Adrenal gland (tissue), 12 donors: ENCODE measurements around the gene THSD7B. TPM values are rescaled to one million over a fixed set of nuclear protein-coding genes. Genes with fewer than 3 reads are reported as not detected.

ENCODE experiments used
- DNase-seq, 7 donors: peaks; one replicate each; pipeline ENCODE4 v3.0.0-alpha.2; 2019 to 2020
- H3K27ac ChIP-seq, 5 donors: fragments of 200-600 bp; sonication (generic) in 4 of 5; 1 replicate in 3 of 5; 2 replicates in 2 of 5; pipeline versions ENCODE4 v1.5.1 to v1.8.0; 2016 to 2020; ENCODE audit warnings: mild to moderate bottlenecking in 1 of 5
- H3K27me3 ChIP-seq: fragments of 200-600 bp; 2 replicates; pipeline ENCODE4 v1.8.0; 2021
- H3K36me3 ChIP-seq, 2 donors: fragments of 200-600 bp; replicated peaks in 1 of 2; 1 replicate in 1 of 2; 2 replicates in 1 of 2; pipeline versions ENCODE4 v1.5.1 to v1.8.0; 2018 to 2022
- H3K4me1 ChIP-seq, 2 donors: fragments of 200-600 bp; replicated peaks in 1 of 2; 1 replicate in 1 of 2; 2 replicates in 1 of 2; pipeline versions ENCODE4 v1.5.1 to v1.8.0; 2018 to 2021
- H3K4me3 ChIP-seq, 4 donors: fragments of 200-600 bp; sonication (generic) in 3 of 4; one replicate each; pipeline ENCODE4 v1.5.1; 2016 to 2018
- H3K9me3 ChIP-seq, 3 donors: fragments of 200-600 bp; sonication (generic) in 1 of 3; replicated peaks in 1 of 3; 1 replicate in 2 of 3; 2 replicates in 1 of 3; pipeline versions ENCODE4 v1.5.1 to v1.8.0; 2016 to 2021
- CTCF ChIP-seq, 6 experiments: fragments of 450-650 bp in 4 of 6; fragments of 200-600 bp in 2 of 6; sonication (generic) in 1 of 6; IDR thresholded peaks; 1 replicate in 5 of 6; 2 replicates in 1 of 6; pipeline versions ENCODE4 v1.5.1 to v1.8.0; 2016 to 2021; ENCODE audit warnings: antibody characterized with exemption in 6 of 6, mild to moderate bottlenecking in 2 of 6, moderate library complexity in 1 of 6
- POLR2A ChIP-seq, 2 donors: fragments of 450-650 bp; IDR thresholded peaks; one replicate each; pipeline ENCODE4 v1.6.1; 2017; ENCODE audit warnings: antibody characterized with exemption in 2 of 2, mild to moderate bottlenecking in 2 of 2, moderate library complexity in 1 of 2
- WGBS, 4 donors: extraction: QIAGEN DNeasy Blood & Tissue Kit in 2 of 4; methylation state at CpG; one replicate each; pipeline versions ENCODE4 v1.1.5 to v1.1.7; 2013 to 2017; 5-methylcytosine and 5-hydroxymethylcytosine counted together
- intact Hi-C, 2 donors: fragments of 100-400 bp; cut with DNase I; formaldehyde crosslinking; loops; one replicate each; pipeline versions ENCODE4 v1.14.1 to v1.15.0; 2022 to 2023
- polyA plus RNA-seq, 3 donors: library from polyadenylated mRNA; stranded (reverse); fragments of 200-250 nt in 2 of 3; fragments of 350-450 nt in 1 of 3; fragmentation: Illumina TruSeq in 1 of 3; extraction: RNeasy Lipid Tissue Mini Kit (QIAGEN cat#74804) in 1 of 3; gene quantifications; one replicate each; pipeline ENCODE4 v1.2.3, GENCODE V29; 2013 to 2014
- total RNA-seq, 9 donors: library from RNA; depleted of rRNA in 4 of 9; stranded (reverse); fragments of >200 nt in 4 of 9; fragments of 120-200 nt in 1 of 9; fragmentation: NEBNext Ultra II Directional in 1 of 9; extraction: Animal tissue kit (Norgen Biotek cat#: 25700) in 1 of 9; gene quantifications; one replicate each; pipeline versions ENCODE4 v1.1.0 to v1.2.4, GENCODE V29; 2013 to 2023
- donor health status: healthy with polysubstance abuse.
- donor health status: Bipolar disorder and iron deficiency.
- donor health status: DM: yes; HTN: yes; CAD: no.
- donor health status: DM: no; HTN: no; CAD: no.
- donor health status: DM: no; HTN: no; CAD: no.
- donor health status: DM: yes; HTN: yes; CAD: no.

The THSD7B gene
- total and polyA plus RNA-seq, 12 donors, result under 0.01 to 0.44 (median 0.12) TPM; not detected in 4

- Histone ChIP-seq H3K36me3 (no peaks in the 10 kb centered on the region), H3K27me3 (no peaks in the 10 kb centered on the region), H3K4me1 (no peaks in the 10 kb centered on the region), H3K9me3 (no peaks in the 10 kb centered on the region), H3K4me3 (no peak overlapping the region), H3K27ac (no peak overlapping the region)
- 53 to 83% (median 69%) methylated on average over 3 of the region's 3 CpGs for WGBS, 4 donors
- no peak for TF ChIP-seq CTCF (IDR thresholded peaks at IDR 0.05)
- no peak for TF ChIP-seq POLR2A (IDR thresholded peaks at IDR 0.05)
- DNase-seq, result no peak
- intact Hi-C loops, result no loop called here
Measured at GRCh38 chr2:137182071-137182470, 416.7 kb downstream of the THSD7B start.

- intact Hi-C loops, result no loop called here
- Histone ChIP-seq H3K4me3 (no peak overlapping the region), H3K27ac (no peak overlapping the region), H3K27me3 (no peaks in the 10 kb centered on the region), H3K9me3 (no peaks in the 10 kb centered on the region), H3K4me1 (no peaks in the 10 kb centered on the region), H3K36me3 (no peaks in the 10 kb centered on the region)
- WGBS, 4 donors, result 84 to 90% (median 86%) methylated on average over 3 of the region's 3 CpGs
- DNase-seq, result no peak
- TF ChIP-seq CTCF (IDR thresholded peaks at IDR 0.05) (no peak), POLR2A (IDR thresholded peaks at IDR 0.05) (no peak)
Measured at GRCh38 chr2:137183206-137183898, 418.0 kb downstream of the THSD7B start.

- TF ChIP-seq POLR2A (IDR thresholded peaks at IDR 0.05), result no peak
- no peaks in the 10 kb centered on the region for H3K9me3 ChIP-seq
- intact Hi-C loops, result no loop called here
- no peaks in the 10 kb centered on the region for H3K27me3 ChIP-seq
- no peaks in the 10 kb centered on the region for H3K36me3 ChIP-seq
- no peaks in the 10 kb centered on the region for H3K4me1 ChIP-seq
- no peak overlapping the region for H3K4me3 ChIP-seq
- 84 to 95% (median 92%) methylated on average over 3 of the region's 3 CpGs for WGBS, 4 donors
- no peak for DNase-seq
- H3K27ac ChIP-seq, result no peak overlapping the region
Measured at GRCh38 chr2:137185378-137186078, 420.2 kb downstream of the THSD7B start.

GRCh38 chr2:137187216-137187615 lies 421.9 kb downstream of the THSD7B start:
- DNase-seq, result no peak
- TF ChIP-seq POLR2A (IDR thresholded peaks at IDR 0.05) (no peak), CTCF (IDR thresholded peaks at IDR 0.05) (no peak)

More at GRCh38 chr2:137187216-137187615, 421.9 kb downstream of the THSD7B start:
- Histone ChIP-seq H3K27me3 (no peaks in the 10 kb centered on the region), H3K4me1 (no peaks in the 10 kb centered on the region), H3K27ac (no peak overlapping the region), H3K36me3 (no peaks in the 10 kb centered on the region), H3K9me3 (no peaks in the 10 kb centered on the region), H3K4me3 (no peak overlapping the region)
- intact Hi-C loops, result no loop called here
- WGBS, 4 donors, result 79 to 86% (median 82%) methylated on average over 2 of the region's 2 CpGs
